ENCODE data around the gene ZNF597. TPM values are rescaled to one million over a fixed set of nuclear protein-coding genes. Genes with fewer than 3 reads are reported as not detected.

Gene ZNF597
- polyA plus RNA-seq, 3 donors, result 3.9 to 4.1 (median 4.0) TPM

Other genes starting within 250 kb of the ZNF597 start
- gene ZNF200, start 208.3 kb downstream of the ZNF597 start, polyA plus RNA-seq (ENCODE audit: insufficient read length in 3 of 3), result 10 to 100 TPM; 14.6 to 18.0 (median 15.4) TPM
- under 1 TPM; 0.11 to 0.18 (median 0.17) TPM for gene MEFV, start 186.9 kb downstream of the ZNF597 start, polyA plus RNA-seq (ENCODE audit: insufficient read length in 3 of 3)
- 10 to 100 TPM; 49.0 to 56.4 (median 49.9) TPM for gene ZNF263, start 160.0 kb downstream of the ZNF597 start, polyA plus RNA-seq (ENCODE audit: insufficient read length in 3 of 3)
- 10 to 100 TPM in 2 of 3 donors, 1 to 10 TPM in 1; 9.6 to 12.7 (median 11.4) TPM for gene TIGD7, start 138.1 kb downstream of the ZNF597 start, polyA plus RNA-seq (ENCODE audit: insufficient read length in 3 of 3)
- 10 to 100 TPM; 46.5 to 50.5 (median 48.9) TPM for gene ZNF75A, start 138.0 kb downstream of the ZNF597 start, polyA plus RNA-seq (ENCODE audit: insufficient read length in 3 of 3)
- gene OR2C1, start 87.6 kb downstream of the ZNF597 start, polyA plus RNA-seq (ENCODE audit: insufficient read length in 3 of 3), result under 1 TPM; 0.67 to 0.85 (median 0.72) TPM
- 10 to 100 TPM; 17.0 to 22.7 (median 18.7) TPM for gene ZSCAN32, start 42.5 kb downstream of the ZNF597 start, polyA plus RNA-seq (ENCODE audit: insufficient read length in 3 of 3)
- 10 to 100 TPM; 15.1 to 16.6 (median 15.1) TPM for gene ZNF174, start 42.3 kb downstream of the ZNF597 start, polyA plus RNA-seq (ENCODE audit: insufficient read length in 3 of 3)
- 10 to 100 TPM; 68.5 to 72.4 (median 70.9) TPM for gene NAA60, start 176 bp upstream of the ZNF597 start, polyA plus RNA-seq (ENCODE audit: insufficient read length in 3 of 3)
- not detected for gene C16orf90, start 52.0 kb upstream of the ZNF597 start, polyA plus RNA-seq (ENCODE audit: insufficient read length in 3 of 3)
- gene CLUAP1, start 57.5 kb upstream of the ZNF597 start, polyA plus RNA-seq (ENCODE audit: insufficient read length in 3 of 3), result 10 to 100 TPM; 64.4 to 69.0 (median 68.5) TPM
- gene NLRC3, start 133.9 kb upstream of the ZNF597 start, polyA plus RNA-seq (ENCODE audit: insufficient read length in 3 of 3), result 1 to 10 TPM; 1.6 to 1.7 (median 1.6) TPM
- gene SLX4, start 168.1 kb upstream of the ZNF597 start, polyA plus RNA-seq (ENCODE audit: insufficient read length in 3 of 3), result 1 to 10 TPM; 3.9 to 4.6 (median 4.0) TPM
- 10 to 100 TPM; 24.0 to 28.3 (median 25.0) TPM for gene DNASE1, start 211.2 kb upstream of the ZNF597 start, polyA plus RNA-seq (ENCODE audit: insufficient read length in 3 of 3)

Measured in right renal cortex interstitium (tissue), 3 donors.